AG04450 (cell line): ENCODE data around the gene DIAPH3. TPM values are rescaled to one million over a fixed set of nuclear protein-coding genes. Genes with fewer than 3 reads are reported as not detected.

Experiments
- CTCF ChIA-PET: fragments of 300-600, 350-600 bp; formaldehyde crosslinking; extraction: SDS; loops from one replicate; lab custom pipeline; 2022; ENCODE audit warnings: antibody characterized with exemption, inconsistent platforms; lab: Charles Lee
- POLR2A ChIA-PET: fragments of 350-600 bp; formaldehyde crosslinking; extraction: SDS; loops from one replicate; lab custom pipeline; 2021; ENCODE audit warnings: antibody characterized with exemption, inconsistent platforms; lab: Yijun Ruan, JAX
- DNase-seq: peaks from one replicate; pipeline ENCODE4 v3.0.0-alpha.2; 2011; ENCODE audit warnings: low read depth, low spot score
- H3K27ac ChIP-seq: one replicate; pipeline ENCODE4 v1.5.1; 2012; ENCODE audit warnings: low read depth, low read length, control low read depth
- H3K27me3 ChIP-seq: one replicate; pipeline ENCODE4 v1.6.0; 2012; ENCODE audit warnings: low read length; ENCODE audit not compliant: control insufficient read depth, insufficient read depth
- H3K4me3 ChIP-seq: 2 replicates; pipeline ENCODE4 v1.5.1; 2011; ENCODE audit warnings: mild to moderate bottlenecking, low read depth, low read length, control low read depth
- H3K9me3 ChIP-seq: 2 replicates; pipeline ENCODE4 v1.5.1; 2012; ENCODE audit warnings: low read length; ENCODE audit not compliant: control insufficient read depth, insufficient read depth
- CTCF ChIP-seq: IDR thresholded peaks from 2 replicates; pipeline ENCODE4 v1.5.1; 2011; ENCODE audit warnings: low read depth, low read length, control low read depth, inconsistent platforms
- polyA plus RNA-seq: library from polyadenylated mRNA; depleted of rRNA; stranded (reverse); fragments of >200 nt; gene quantifications from 2 replicates; pipeline ENCODE4 v1.2.3, GENCODE V29; 2011

Gene DIAPH3
- polyA plus RNA-seq, 1 experiment, result 11.7 TPM

GRCh38 chr13:59677966-59678814 lies 485.5 kb downstream of the DIAPH3 start:
- H3K27ac ChIP-seq, result no peak overlapping the region
- no peaks in the 10 kb centered on the region for H3K27me3 ChIP-seq
- DNase-seq, result peak; percentile 43
- TF ChIP-seq CTCF, result peak; percentile 93
- H3K9me3 ChIP-seq, result no peaks in the 10 kb centered on the region
- CTCF ChIA-PET, result interaction anchor here (0.6 to 15.3 kb wide), 47 partner anchors 8 to 931 kb away, joined by 3 to 339 read pairs (median 4); no protein-coding TSS in a partner anchor
- no peak overlapping the region for H3K4me3 ChIP-seq
- POLR2A ChIA-PET, result no interaction called here

GRCh38 chr13:59677430-59677829 lies 486.3 kb downstream of the DIAPH3 start:
- ChIA-PET POLR2A (no interaction called here), CTCF (interaction anchor here (0.6 to 15.3 kb wide), 42 partner anchors 8 to 930 kb away, joined by 3 to 339 read pairs (median 4); no protein-coding TSS in a partner anchor)
- Histone ChIP-seq H3K4me3 (no peak overlapping the region), H3K27ac (no peak overlapping the region), H3K27me3 (no peaks in the 10 kb centered on the region), H3K9me3 (no peaks in the 10 kb centered on the region)
- TF ChIP-seq CTCF, result no peak
- DNase-seq, result no peak

- Histone ChIP-seq H3K4me3 (no peak overlapping the region), H3K9me3 (no peaks in the 10 kb centered on the region), H3K27ac (no peak overlapping the region), H3K27me3 (no peaks in the 10 kb centered on the region)
- POLR2A ChIA-PET, result no interaction called here
- no peak for TF ChIP-seq CTCF
- CTCF ChIA-PET, result interaction anchor here (0.9 to 15.3 kb wide), 6 partner anchors 97 to 661 kb away, joined by 3 to 339 read pairs (median 6); no protein-coding TSS in a partner anchor
- DNase-seq, result no peak
Observed at GRCh38 chr13:59674616-59675015, 489.1 kb downstream of the DIAPH3 start.

GRCh38 chr13:59673286-59673685 lies 490.4 kb downstream of the DIAPH3 start:
- H3K27ac ChIP-seq, result no peak overlapping the region
- no peak for DNase-seq
- TF ChIP-seq CTCF, result no peak

GRCh38 chr13:59672445-59672844 lies 491.3 kb downstream of the DIAPH3 start:
- DNase-seq, result no peak
- TF ChIP-seq CTCF, result no peak
- Histone ChIP-seq H3K27me3 (no peaks in the 10 kb centered on the region), H3K4me3 (no peak overlapping the region), H3K9me3 (no peaks in the 10 kb centered on the region), H3K27ac (no peak overlapping the region)
- CTCF ChIA-PET, result interaction anchor here (1.0 to 15.3 kb wide), 4 partner anchors 8 to 281 kb away, joined by 3 to 339 read pairs (median 6); no protein-coding TSS in a partner anchor
- POLR2A ChIA-PET, result no interaction called here

More at GRCh38 chr13:59673286-59673685, 490.4 kb downstream of the DIAPH3 start:
- ChIA-PET CTCF (interaction anchor here (1.0 to 15.3 kb wide), 4 partner anchors 9 to 281 kb away, joined by 3 to 339 read pairs (median 6); no protein-coding TSS in a partner anchor), POLR2A (no interaction called here)
- Histone ChIP-seq H3K27me3 (no peaks in the 10 kb centered on the region), H3K4me3 (no peak overlapping the region), H3K9me3 (no peaks in the 10 kb centered on the region)
